ENCODE measurements around the gene SCLY. TPM values are rescaled to one million over a fixed set of nuclear protein-coding genes. Genes with fewer than 3 reads are reported as not detected.

Gene SCLY
- total RNA-seq, 1 experiment from 2014 or later: 69.9 TPM

DNA sequence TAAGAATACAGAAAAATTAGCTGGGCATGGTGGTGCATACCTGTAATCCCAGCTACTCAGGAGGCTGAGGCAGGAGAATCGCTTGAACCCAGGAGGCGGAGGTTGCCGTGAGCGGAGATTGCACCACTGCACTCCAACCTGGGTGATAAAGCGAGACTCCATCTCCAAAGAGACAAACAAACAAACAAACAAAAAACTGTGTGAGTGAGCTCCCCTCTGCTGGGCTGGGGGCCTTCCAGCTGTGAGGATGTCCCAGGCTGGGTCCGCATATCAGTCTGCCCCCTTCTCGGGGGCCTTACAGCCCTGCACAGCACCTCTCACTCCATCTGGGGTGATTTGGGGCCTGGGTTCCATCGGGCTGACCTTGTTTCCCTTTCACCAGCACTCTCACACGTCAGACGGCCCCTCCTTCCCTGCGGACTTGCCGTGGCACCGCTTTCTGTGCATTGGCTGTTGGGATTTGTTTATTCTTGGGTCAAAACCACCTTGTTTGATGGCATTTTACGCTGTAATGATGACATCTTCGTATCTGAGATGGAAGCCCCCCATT is 74.9 kb downstream of the SCLY start:
- H3K4me3 ChIP-seq (ENCODE audit: low read depth, low read length, poor library complexity, severe bottlenecking): no peak overlapping the region
- no peaks in the 10 kb centered on the region for H3K9me3 ChIP-seq (ENCODE audit: low read depth, low read length, poor library complexity, severe bottlenecking)
- H3K27ac ChIP-seq (ENCODE audit: low read depth, low read length, poor library complexity, severe bottlenecking): no peak overlapping the region
- intact Hi-C loops (cut with micrococcal nuclease; ENCODE audit: unreplicated experiment): no loop called here
- CTCF ChIA-PET: no interaction called here
- H3K4me1 ChIP-seq (ENCODE audit: insufficient read depth, low read length, poor library complexity, severe bottlenecking): no peaks in the 10 kb centered on the region
- no TSS peak for BruUV-seq (replicated peaks)
- H3K36me3 ChIP-seq (ENCODE audit: insufficient read depth, low read length, poor library complexity, severe bottlenecking): no peaks in the 10 kb centered on the region
- POLR2A ChIA-PET (ENCODE audit: low non-redundant PET): no interaction called here
- no peak for TF ChIP-seq CTCF (conservative IDR thresholded peaks at IDR 0.05; ENCODE audit: low read depth, low read length)
- no peak for TF ChIP-seq EZH2 (IDR thresholded peaks at IDR 0.05; ENCODE audit: borderline replicate concordance, low read depth, low read length, poor library complexity, severe bottlenecking)
- DNase-seq (ENCODE audit: low spot score): no peak
- H3K27me3 ChIP-seq (replicated peaks; ENCODE audit: insufficient read depth, low read depth, low read length, poor library complexity): no peaks in the 10 kb centered on the region

DNA sequence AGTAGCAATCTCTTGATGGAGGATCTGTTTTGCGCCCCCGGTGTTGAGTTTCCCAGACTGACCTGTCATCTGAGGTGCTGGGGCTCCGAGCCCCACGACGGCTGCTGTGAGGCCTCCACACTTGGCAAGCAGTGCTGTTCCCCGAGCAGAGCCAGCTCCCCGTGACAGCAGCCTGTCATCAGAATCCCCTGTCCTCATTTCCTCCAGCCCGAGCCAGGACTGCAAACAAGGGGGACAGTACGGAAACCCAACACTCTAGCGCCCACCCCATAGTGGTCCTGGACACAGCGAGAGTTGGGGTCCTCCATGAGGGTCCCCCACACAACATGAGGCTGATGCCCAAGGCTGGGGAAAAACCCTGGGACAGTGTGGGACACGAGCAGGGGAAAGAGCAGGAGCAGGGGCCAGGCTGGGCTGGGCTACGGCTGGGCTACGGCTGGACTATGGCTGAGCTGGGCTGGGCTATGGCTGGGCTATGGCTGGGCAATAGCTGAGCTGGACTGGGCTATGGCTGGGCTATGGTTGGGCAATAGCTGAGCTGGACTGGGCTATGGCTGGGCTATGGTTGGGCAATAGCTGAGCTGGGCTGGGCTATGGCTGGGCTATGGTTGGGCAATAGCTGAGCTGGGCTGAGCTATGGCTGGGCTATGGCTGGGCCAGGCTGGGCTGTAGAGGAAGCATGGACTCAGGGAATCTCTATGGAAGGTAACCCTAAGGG is 76.2 kb downstream of the SCLY start:
- DNase-seq (ENCODE audit: low spot score): no peak
- Histone ChIP-seq H3K9me3 (ENCODE audit: low read depth, low read length, poor library complexity, severe bottlenecking) (no peaks in the 10 kb centered on the region), H3K27ac (ENCODE audit: low read depth, low read length, poor library complexity, severe bottlenecking) (no peak overlapping the region), H3K36me3 (ENCODE audit: insufficient read depth, low read length, poor library complexity, severe bottlenecking) (no peaks in the 10 kb centered on the region), H3K4me1 (ENCODE audit: insufficient read depth, low read length, poor library complexity, severe bottlenecking) (no peaks in the 10 kb centered on the region), H3K4me3 (ENCODE audit: low read depth, low read length, poor library complexity, severe bottlenecking) (no peak overlapping the region), H3K27me3 (replicated peaks; ENCODE audit: insufficient read depth, low read depth, low read length, poor library complexity) (no peaks in the 10 kb centered on the region)
- ChIA-PET POLR2A (ENCODE audit: low non-redundant PET) (no interaction called here), CTCF (no interaction called here)
- BruUV-seq (replicated peaks): no TSS peak
- TF ChIP-seq EZH2 (IDR thresholded peaks at IDR 0.05; ENCODE audit: borderline replicate concordance, low read depth, low read length, poor library complexity, severe bottlenecking) (no peak), CTCF (conservative IDR thresholded peaks at IDR 0.05; ENCODE audit: low read depth, low read length) (no peak)
- intact Hi-C loops (cut with micrococcal nuclease; ENCODE audit: unreplicated experiment): no loop called here

- intact Hi-C loops (cut with micrococcal nuclease; ENCODE audit: unreplicated experiment): no loop called here
- Histone ChIP-seq H3K27me3 (replicated peaks; ENCODE audit: insufficient read depth, low read depth, low read length, poor library complexity) (no peaks in the 10 kb centered on the region), H3K27ac (ENCODE audit: low read depth, low read length, poor library complexity, severe bottlenecking) (no peak overlapping the region), H3K4me1 (ENCODE audit: insufficient read depth, low read length, poor library complexity, severe bottlenecking) (no peaks in the 10 kb centered on the region), H3K9me3 (ENCODE audit: low read depth, low read length, poor library complexity, severe bottlenecking) (no peaks in the 10 kb centered on the region), H3K36me3 (ENCODE audit: insufficient read depth, low read length, poor library complexity, severe bottlenecking) (no peaks in the 10 kb centered on the region), H3K4me3 (ENCODE audit: low read depth, low read length, poor library complexity, severe bottlenecking) (no peak overlapping the region)
- DNase-seq (ENCODE audit: low spot score): no peak
- POLR2A ChIA-PET (ENCODE audit: low non-redundant PET): no interaction called here
- no peak for TF ChIP-seq EZH2 (IDR thresholded peaks at IDR 0.05; ENCODE audit: borderline replicate concordance, low read depth, low read length, poor library complexity, severe bottlenecking)
- TF ChIP-seq CTCF (conservative IDR thresholded peaks at IDR 0.05; ENCODE audit: low read depth, low read length): no peak
- CTCF ChIA-PET: no interaction called here
- no TSS peak for BruUV-seq (replicated peaks)
Observed at GRCh38 chr2:238137885-238138284, 77.1 kb downstream of the SCLY start.
